ENCODE results near the gene MOGAT3. TPM values are rescaled to one million over a fixed set of nuclear protein-coding genes. Genes with fewer than 3 reads are reported as not detected.

MOGAT3 gene
- total RNA-seq, 1 experiment from 2014 or later, result 0.81 TPM

- no peak for TF ChIP-seq ZNF281 (CRISPR knock-in tag; IDR thresholded peaks at IDR 0.05)
- peak; percentile 99 for TF ChIP-seq ZNF121 (CRISPR knock-in tag; IDR thresholded peaks at IDR 0.05)
- Mint-ChIP-seq H3K9me3 (no peaks in the 10 kb centered on the region), H3K4me3 (peak overlapping the region; percentile 71), H3K36me3 (peaks cover 5% of the 10 kb centered on the region; the same call in 1 of the 2 replicates), H3K27ac (peak overlapping the region; percentile 76; the same call in 1 of the 2 replicates), H3K27me3 (ENCODE audit: low read depth) (peaks cover 33% of the 10 kb centered on the region), H3K4me1 (peaks cover 54% of the 10 kb centered on the region)
- ChIA-PET CTCF (interaction anchor here (0.5 to 9.0 kb wide), 8 partner anchors 12 to 272 kb away, joined by 3 to 109 read pairs (median 6); partner anchors contain the start of genes PLOD3, SERPINE1, UFSP1 and ZNHIT1), POLR2A (interaction anchor here (0.6 to 1.4 kb wide), 2 partner anchors 12 to 383 kb away, joined by 3 to 4 read pairs; no protein-coding TSS in a partner anchor)
- no peak for DNase-seq (ENCODE audit: low spot score)
- no peak for ATAC-seq
Measured at GRCh38 chr7:101161692-101162471, 39.0 kb downstream of the MOGAT3 start.

- CTCF ChIA-PET, result interaction anchor here (0.5 to 9.0 kb wide), 8 partner anchors 13 to 271 kb away, joined by 3 to 109 read pairs (median 6); partner anchors contain the start of genes PLOD3, SERPINE1, UFSP1 and ZNHIT1
- peaks cover 58% of the 10 kb centered on the region for H3K4me1 Mint-ChIP-seq
- H3K4me3 Mint-ChIP-seq, result no peak overlapping the region
Measured at GRCh38 chr7:101160910-101161309, 39.9 kb downstream of the MOGAT3 start.

More at GRCh38 chr7:101160910-101161309, 39.9 kb downstream of the MOGAT3 start:
- Mint-ChIP-seq H3K36me3 (peaks cover 5% of the 10 kb centered on the region; the same call in 1 of the 2 replicates), H3K27me3 (ENCODE audit: low read depth) (peaks cover 25% of the 10 kb centered on the region), H3K9me3 (no peaks in the 10 kb centered on the region), H3K27ac (no peak overlapping the region)
- TF ChIP-seq JAZF1 (CRISPR knock-in tag; IDR thresholded peaks at IDR 0.05) (no peak), PREB (CRISPR knock-in tag; IDR thresholded peaks at IDR 0.05; ENCODE audit: borderline replicate concordance) (no peak), MXD4 (CRISPR knock-in tag; IDR thresholded peaks at IDR 0.05; ENCODE audit: borderline replicate concordance) (no peak), ATF6 (CRISPR knock-in tag; IDR thresholded peaks at IDR 0.05) (no peak), USF2 (CRISPR knock-in tag; IDR thresholded peaks at IDR 0.05) (no peak)
- POLR2A ChIA-PET, result interaction anchor here (1.4 kb wide), 1 partner anchor 13 kb away, joined by 4 read pairs; no protein-coding TSS in a partner anchor
- ATAC-seq, result no peak
- DNase-seq (ENCODE audit: low spot score), result no peak
